ENCODE results near the gene OR2V1.

- TF ChIP-seq CTCF (IDR thresholded peaks at IDR 0.05): no peak
- no peak for TF ChIP-seq POLR2A (IDR thresholded peaks at IDR 0.05)
These were observed 37.0 kb upstream of the OR2V1 start for GRCh38 chr5:181167814-181168488.
